ENCODE results near the gene MRPL32.

The MRPL32 gene

GRCh38 chr7:42926204-42926603, 6.0 kb upstream of the MRPL32 start:
- DNase-seq (ENCODE audit: low read depth in 3 of 3): no peak

GRCh38 chr7:42928754-42929153, 3.4 kb upstream of the MRPL32 start:
- DNase-seq (ENCODE audit: low read depth in 3 of 3): no peak

GRCh38 chr7:42929449-42929848, 2.7 kb upstream of the MRPL32 start:
- DNase-seq (ENCODE audit: low read depth in 3 of 3): no peak

- no peak for DNase-seq (ENCODE audit: low read depth in 3 of 3)
These were observed 1.3 kb upstream of the MRPL32 start for GRCh38 chr7:42930889-42931288.

GRCh38 chr7:42931447-42931833, 736 bp upstream of the MRPL32 start:
- no peak for DNase-seq (ENCODE audit: low read depth in 3 of 3)

GRCh38 chr7:42932811-42933591, 825 bp downstream of the MRPL32 start:
- no peak for DNase-seq (ENCODE audit: low read depth in 3 of 3)

GRCh38 chr7:42934291-42934690, 2.1 kb downstream of the MRPL32 start:
- no peak for DNase-seq (ENCODE audit: low read depth in 3 of 3)

- DNase-seq (ENCODE audit: low read depth in 3 of 3): no peak
These were observed 3.7 kb downstream of the MRPL32 start for GRCh38 chr7:42935861-42936260.

GRCh38 chr7:42939457-42940240, 7.5 kb downstream of the MRPL32 start:
- DNase-seq (ENCODE audit: low read depth in 3 of 3): no peak

GRCh38 chr7:42940985-42941847, 9.0 kb downstream of the MRPL32 start:
- DNase-seq (ENCODE audit: low read depth in 3 of 3): peak; percentile 57 to 70 (median 58)

GRCh38 chr7:42945821-42946626, 13.8 kb downstream of the MRPL32 start:
- DNase-seq (ENCODE audit: low read depth in 3 of 3): no peak

- DNase-seq (ENCODE audit: low read depth in 3 of 3): no peak
These were observed 14.4 kb downstream of the MRPL32 start for GRCh38 chr7:42946627-42946950.

- no peak for DNase-seq (ENCODE audit: low read depth in 3 of 3)
These were observed 15.3 kb downstream of the MRPL32 start for GRCh38 chr7:42947521-42947920.

- DNase-seq (ENCODE audit: low read depth in 3 of 3): no peak
These were observed 18.2 kb downstream of the MRPL32 start for GRCh38 chr7:42950417-42950816.

GRCh38 chr7:42952328-42952727, 20.2 kb downstream of the MRPL32 start:
- DNase-seq (ENCODE audit: low read depth in 3 of 3): no peak

GRCh38 chr7:42953994-42954393, 21.8 kb downstream of the MRPL32 start:
- DNase-seq (ENCODE audit: low read depth in 3 of 3): no peak

GRCh38 chr7:42956062-42956461, 23.9 kb downstream of the MRPL32 start:
- no peak for DNase-seq (ENCODE audit: low read depth in 3 of 3)

- no peak for DNase-seq (ENCODE audit: low read depth in 3 of 3)
These were observed 27.4 kb downstream of the MRPL32 start for GRCh38 chr7:42959549-42959948.

GRCh38 chr7:42960762-42961161, 28.6 kb downstream of the MRPL32 start:
- no peak for DNase-seq (ENCODE audit: low read depth in 3 of 3)

GRCh38 chr7:42961170-42961569, 29.0 kb downstream of the MRPL32 start:
- no peak for DNase-seq (ENCODE audit: low read depth in 3 of 3)

GRCh38 chr7:42964293-42964692, 32.1 kb downstream of the MRPL32 start:
- no peak for DNase-seq (ENCODE audit: low read depth in 3 of 3)
